ENCODE data around the gene TMEM184A.

Gene TMEM184A

DNA sequence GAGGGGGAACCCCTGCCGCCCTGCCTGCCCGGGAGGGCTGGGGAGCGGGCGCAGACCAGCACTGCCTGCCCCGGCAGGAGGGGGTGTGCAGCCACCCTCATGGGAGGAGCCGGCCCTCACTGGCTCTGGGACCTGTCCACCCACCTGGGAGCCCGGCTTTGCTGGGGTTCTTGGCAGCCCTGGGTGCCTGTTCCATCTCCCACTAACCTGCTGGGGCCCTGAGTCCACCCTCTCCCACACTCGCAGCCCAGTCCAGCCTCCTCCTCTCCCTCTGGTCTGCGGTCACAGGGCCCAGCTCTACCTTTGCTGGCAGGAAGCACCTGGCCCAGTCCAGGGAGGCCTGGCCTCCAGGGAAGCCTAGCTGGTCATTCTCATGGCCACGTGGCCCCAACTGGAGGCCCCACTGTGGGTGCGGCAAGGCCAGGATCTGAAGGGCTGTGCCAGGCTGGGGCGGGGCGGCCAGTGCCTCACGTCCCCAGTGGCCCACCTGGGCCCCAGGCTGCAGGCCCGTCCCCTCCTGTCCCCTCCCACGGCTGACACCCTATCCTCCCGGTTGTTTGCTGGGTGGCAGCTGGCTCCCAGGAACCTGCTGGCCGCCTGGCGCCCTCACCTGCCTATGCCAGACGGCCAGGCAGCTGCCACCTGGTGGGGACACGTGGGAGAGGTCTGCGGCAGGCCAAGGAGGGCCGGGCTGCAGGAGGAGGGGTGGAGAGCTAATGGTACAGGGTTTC lies at the start of gene TMEM184A:
TMEM184A (minus strand) TSS at position 393 of the 731 bp plus-strand sequence. CDS start 721 bp downstream, outside the sequence.
- Histone ChIP-seq H3K27me3 (ENCODE audit: control insufficient read depth in 1 of 2, insufficient read depth in 2 of 2, low read length in 2 of 2) (peaks cover 0 to 25% of the 10 kb centered on the region in 2 donors), H3K4me3 (ENCODE audit: low read depth in 1 of 2, low read length in 2 of 2) (no peak within 1 kb of the TSS), H3K9me3 (ENCODE audit: low read length) (no peaks in the 10 kb centered on the region), H3K9ac (ENCODE audit: low read length) (no peak within 1 kb of the TSS), H3K4me1 (ENCODE audit: insufficient read depth, low read length) (no peaks in the 10 kb centered on the region), H3K27ac (ENCODE audit: low read depth, low read length) (no peak within 1 kb of the TSS), H3K36me3 (ENCODE audit: insufficient read depth, low read length) (no peaks in the 10 kb centered on the region)

DNA sequence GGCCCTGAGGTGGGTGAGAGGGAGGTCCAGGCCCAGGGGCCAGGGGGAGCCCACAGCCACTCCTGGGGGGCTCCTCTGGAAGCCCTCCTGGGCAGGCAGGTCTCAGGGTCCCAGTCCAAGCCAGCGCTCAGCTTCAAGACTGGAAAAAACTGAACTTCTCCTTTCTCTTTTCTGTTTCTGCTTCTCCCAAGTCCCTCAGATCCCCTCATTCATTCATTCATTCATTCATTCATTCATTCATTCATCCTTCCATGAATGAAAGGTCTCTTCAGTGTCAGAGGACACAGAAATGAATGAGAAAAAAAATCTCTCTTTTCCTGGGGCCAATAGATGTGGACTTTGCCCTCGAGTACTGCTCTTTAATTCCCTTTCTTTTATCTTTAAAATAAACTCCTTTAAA lies 48.4 kb upstream of the TMEM184A start:
- H3K4me1 ChIP-seq (ENCODE audit: insufficient read depth, low read length): no peaks in the 10 kb centered on the region
- peaks cover 0 to 21% of the 10 kb centered on the region in 2 donors for H3K27me3 ChIP-seq (ENCODE audit: control insufficient read depth in 1 of 2, insufficient read depth in 2 of 2, low read length in 2 of 2)
- no peak overlapping the region for H3K9ac ChIP-seq (ENCODE audit: low read length)
- H3K27ac ChIP-seq (ENCODE audit: low read depth, low read length): no peak overlapping the region
- no peaks in the 10 kb centered on the region for H3K36me3 ChIP-seq (ENCODE audit: insufficient read depth, low read length)
- H3K9me3 ChIP-seq (ENCODE audit: low read length): no peaks in the 10 kb centered on the region
- no peak overlapping the region for H3K4me3 ChIP-seq (ENCODE audit: low read depth in 1 of 2, low read length in 2 of 2)

DNA sequence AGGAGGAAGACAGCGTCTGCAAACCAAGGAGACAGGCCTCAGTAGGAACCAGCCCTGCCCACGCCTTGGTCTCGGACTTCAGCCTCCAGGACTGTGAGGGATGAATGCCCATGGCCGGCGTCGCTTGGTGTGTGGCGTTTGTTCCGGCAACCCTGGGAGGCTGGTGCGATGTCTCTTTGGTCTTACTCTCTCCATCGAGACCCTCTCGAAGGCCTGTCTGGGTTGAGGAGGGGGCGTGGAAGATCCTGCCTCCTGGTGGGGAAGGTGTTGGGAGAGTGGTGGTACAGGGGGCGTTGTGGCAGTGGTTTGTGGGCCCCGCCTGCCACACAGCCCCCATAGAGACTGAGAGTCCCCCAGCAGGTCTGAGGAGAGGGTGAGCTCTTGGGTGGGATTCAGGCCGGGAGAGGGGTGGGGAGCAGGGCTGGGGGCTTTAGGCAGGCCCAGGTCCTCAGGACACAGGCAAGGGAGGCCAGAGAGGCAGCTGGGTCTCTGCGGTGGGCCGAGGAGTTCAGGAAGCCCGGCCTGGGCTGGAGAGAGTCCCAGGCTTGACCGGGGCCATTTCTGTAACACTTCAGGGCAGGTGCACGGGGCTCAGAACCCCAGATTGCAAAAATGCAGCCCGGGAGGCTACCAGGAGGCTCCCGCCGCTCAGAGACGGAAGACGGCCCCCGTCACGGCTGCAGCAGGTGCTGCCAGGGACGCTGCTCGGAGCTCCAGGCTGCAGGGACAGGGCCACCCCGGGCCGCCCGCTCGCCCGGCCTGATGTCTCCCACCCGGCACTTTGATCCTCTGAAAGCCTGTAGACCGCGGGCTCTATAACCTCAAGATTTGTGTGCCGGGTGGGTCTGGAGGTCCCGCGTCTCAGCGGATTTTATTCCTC lies 47.6 kb upstream of the TMEM184A start:
- H3K4me1 ChIP-seq (ENCODE audit: insufficient read depth, low read length): no peaks in the 10 kb centered on the region
- H3K27ac ChIP-seq (ENCODE audit: low read depth, low read length): no peak overlapping the region
- no peak overlapping the region for H3K9ac ChIP-seq (ENCODE audit: low read length)
- no peak overlapping the region for H3K4me3 ChIP-seq (ENCODE audit: low read depth in 1 of 2, low read length in 2 of 2)
- H3K36me3 ChIP-seq (ENCODE audit: insufficient read depth, low read length): no peaks in the 10 kb centered on the region
- peaks cover 0 to 16% of the 10 kb centered on the region in 2 donors for H3K27me3 ChIP-seq (ENCODE audit: control insufficient read depth in 1 of 2, insufficient read depth in 2 of 2, low read length in 2 of 2)
- H3K9me3 ChIP-seq (ENCODE audit: low read length): no peaks in the 10 kb centered on the region

DNA sequence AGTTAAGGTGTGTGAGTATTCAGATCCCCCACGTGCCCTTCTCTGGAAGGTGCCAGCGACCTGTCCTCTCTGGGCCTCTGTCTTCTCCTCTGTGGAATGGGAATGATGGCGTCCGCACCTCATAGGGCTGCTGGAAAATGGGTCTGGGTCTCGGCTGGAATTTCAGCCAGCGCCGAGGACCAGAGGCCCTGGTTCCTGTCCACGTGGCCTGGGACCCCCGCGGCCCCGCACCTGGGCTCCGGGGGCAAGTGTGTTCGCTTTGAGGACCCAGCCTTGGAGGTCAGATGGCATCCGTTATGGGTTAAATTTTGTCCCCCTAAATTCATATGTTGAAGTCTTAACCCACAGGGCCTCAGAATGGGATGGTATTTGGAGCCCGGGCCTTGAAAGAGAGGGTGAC lies 46.4 kb upstream of the TMEM184A start:
- H3K27ac ChIP-seq (ENCODE audit: low read depth, low read length): no peak overlapping the region
- H3K36me3 ChIP-seq (ENCODE audit: insufficient read depth, low read length): no peaks in the 10 kb centered on the region
- peaks cover 0 to 17% of the 10 kb centered on the region in 2 donors for H3K27me3 ChIP-seq (ENCODE audit: control insufficient read depth in 1 of 2, insufficient read depth in 2 of 2, low read length in 2 of 2)
- H3K4me1 ChIP-seq (ENCODE audit: insufficient read depth, low read length): no peaks in the 10 kb centered on the region
- H3K9me3 ChIP-seq (ENCODE audit: low read length): no peaks in the 10 kb centered on the region
- H3K4me3 ChIP-seq (ENCODE audit: low read depth in 1 of 2, low read length in 2 of 2): no peak overlapping the region
- no peak overlapping the region for H3K9ac ChIP-seq (ENCODE audit: low read length)

DNA sequence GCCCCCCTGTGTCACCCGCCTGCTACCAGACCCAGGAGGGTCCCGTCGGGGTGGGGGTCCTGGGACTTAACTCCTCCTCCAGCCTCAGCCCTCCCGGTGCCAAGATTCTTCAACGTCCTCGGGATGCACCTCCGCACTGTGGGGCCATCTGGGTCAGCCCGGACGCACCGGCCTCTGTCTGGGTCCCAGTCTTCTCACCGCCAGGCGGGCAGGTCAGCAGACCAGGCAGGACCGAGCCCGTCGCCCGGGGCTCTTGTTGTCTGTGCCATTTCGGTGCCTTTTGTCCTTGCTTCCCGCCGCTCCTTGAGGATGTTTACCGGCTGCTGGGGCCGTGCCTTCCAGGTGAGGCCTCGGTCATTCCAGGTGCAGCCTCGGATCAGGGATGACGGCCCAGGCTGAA lies 46.0 kb upstream of the TMEM184A start:
- no peak overlapping the region for H3K27ac ChIP-seq (ENCODE audit: low read depth, low read length)
- H3K9ac ChIP-seq (ENCODE audit: low read length): no peak overlapping the region
- H3K9me3 ChIP-seq (ENCODE audit: low read length): no peaks in the 10 kb centered on the region
- no peaks in the 10 kb centered on the region for H3K4me1 ChIP-seq (ENCODE audit: insufficient read depth, low read length)
- H3K36me3 ChIP-seq (ENCODE audit: insufficient read depth, low read length): no peaks in the 10 kb centered on the region
- peaks cover 0 to 20% of the 10 kb centered on the region in 2 donors for H3K27me3 ChIP-seq (ENCODE audit: control insufficient read depth in 1 of 2, insufficient read depth in 2 of 2, low read length in 2 of 2)
- H3K4me3 ChIP-seq (ENCODE audit: low read depth in 1 of 2, low read length in 2 of 2): no peak overlapping the region

DNA sequence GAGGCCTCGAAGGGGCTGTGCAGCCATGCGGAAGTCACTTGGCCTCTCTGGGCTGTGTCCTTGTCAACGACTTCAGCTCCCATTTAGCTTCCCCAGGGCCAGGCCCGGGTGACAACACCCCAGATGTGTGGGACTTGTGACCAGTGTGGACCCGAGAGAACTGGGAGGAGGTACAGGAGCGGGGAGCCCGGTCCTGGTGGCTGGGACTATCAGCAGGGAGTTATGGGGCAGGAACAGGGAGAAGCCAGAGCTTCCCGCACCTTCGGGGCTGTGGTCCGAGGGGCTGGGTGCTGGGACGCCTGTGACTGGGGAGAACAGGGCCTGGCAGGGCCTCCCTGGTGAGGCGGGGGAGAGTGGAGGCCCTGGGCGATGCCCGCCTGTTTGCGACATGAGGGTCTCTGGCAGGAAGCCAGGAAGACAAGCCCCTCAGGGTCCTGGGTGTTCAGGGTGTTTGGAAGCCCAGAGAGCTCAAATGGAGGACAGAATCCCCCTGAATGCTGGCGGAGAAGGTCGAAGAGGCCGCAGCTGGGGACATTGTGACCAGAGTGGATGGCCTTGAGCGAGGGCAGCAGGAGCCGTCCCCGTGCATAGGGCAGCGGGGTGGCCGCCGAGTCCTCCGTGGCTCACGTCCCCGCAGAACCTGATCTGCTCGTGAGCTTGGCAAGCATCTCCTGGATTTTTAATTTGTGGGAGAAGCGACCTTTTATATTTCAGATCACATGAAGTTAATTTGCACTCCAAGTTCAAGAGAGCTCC lies 43.8 kb upstream of the TMEM184A start:
- Histone ChIP-seq H3K27me3 (ENCODE audit: control insufficient read depth in 1 of 2, insufficient read depth in 2 of 2, low read length in 2 of 2) (peaks cover 0 to 30% of the 10 kb centered on the region in 2 donors), H3K9ac (ENCODE audit: low read length) (no peak overlapping the region), H3K36me3 (ENCODE audit: insufficient read depth, low read length) (no peaks in the 10 kb centered on the region)

DNA sequence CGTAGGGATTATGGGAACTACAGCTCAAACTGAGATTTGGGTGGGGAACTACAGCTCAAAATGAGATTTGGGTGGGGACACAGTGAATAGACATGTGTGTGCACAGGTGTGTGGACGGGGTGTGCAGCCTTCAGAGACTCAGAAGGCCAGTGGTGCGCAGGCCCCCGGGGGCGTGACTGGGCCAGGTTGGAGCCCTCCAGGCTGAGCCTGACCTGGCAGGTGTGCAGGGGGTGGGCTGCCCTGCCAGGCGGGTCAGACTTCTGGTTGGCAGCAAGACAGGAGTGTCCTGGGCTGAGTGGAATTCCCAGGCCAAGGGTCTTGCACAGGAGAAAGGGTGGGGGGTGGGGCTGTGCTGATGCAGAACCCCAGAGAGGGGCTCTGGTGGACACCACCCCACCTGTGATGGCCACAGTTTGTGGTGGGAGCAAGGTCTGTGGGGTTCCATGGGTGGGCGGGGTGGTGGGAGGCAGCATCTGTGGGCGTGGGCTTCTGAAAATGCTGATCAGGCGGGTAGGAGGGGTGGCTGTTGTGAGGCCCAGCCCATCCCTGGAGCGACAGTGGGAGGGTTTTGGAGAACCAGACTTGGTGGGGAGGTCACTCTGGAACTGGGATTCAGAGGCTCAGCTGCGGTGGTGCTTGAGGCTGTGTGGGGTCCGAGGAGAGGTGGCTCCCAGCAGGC lies 43.1 kb upstream of the TMEM184A start:
- Histone ChIP-seq H3K4me1 (ENCODE audit: insufficient read depth, low read length) (no peaks in the 10 kb centered on the region), H3K9ac (ENCODE audit: low read length) (no peak overlapping the region), H3K27me3 (ENCODE audit: control insufficient read depth in 1 of 2, insufficient read depth in 2 of 2, low read length in 2 of 2) (peaks cover 0 to 30% of the 10 kb centered on the region in 2 donors), H3K9me3 (ENCODE audit: low read length) (no peaks in the 10 kb centered on the region), H3K4me3 (ENCODE audit: low read depth in 1 of 2, low read length in 2 of 2) (no peak overlapping the region), H3K36me3 (ENCODE audit: insufficient read depth, low read length) (no peaks in the 10 kb centered on the region), H3K27ac (ENCODE audit: low read depth, low read length) (no peak overlapping the region)

More for the DNA sequence above, 43.8 kb upstream of the TMEM184A start:
- Histone ChIP-seq H3K9me3 (ENCODE audit: low read length) (no peaks in the 10 kb centered on the region), H3K27ac (ENCODE audit: low read depth, low read length) (no peak overlapping the region), H3K4me3 (ENCODE audit: low read depth in 1 of 2, low read length in 2 of 2) (no peak overlapping the region), H3K4me1 (ENCODE audit: insufficient read depth, low read length) (no peaks in the 10 kb centered on the region)

DNA sequence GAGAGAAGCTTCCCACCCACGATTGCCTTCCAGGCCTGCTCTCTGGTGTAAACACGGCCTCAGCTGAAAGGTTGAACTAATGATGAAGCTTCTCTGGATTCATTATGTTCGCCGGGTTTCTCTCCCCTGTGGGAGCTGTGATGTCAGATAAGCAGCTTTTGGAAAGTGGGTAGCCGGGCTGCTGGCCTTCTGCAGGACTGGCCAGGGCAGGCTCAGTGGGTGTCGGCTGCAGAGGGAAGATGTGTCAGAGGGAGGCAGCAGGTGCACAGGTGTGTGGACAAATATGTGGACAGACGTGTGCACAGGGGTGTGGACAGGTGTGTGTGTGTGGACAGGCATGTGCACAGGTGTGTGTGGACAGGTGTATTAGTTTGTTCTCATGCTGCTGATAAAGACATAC lies 42.3 kb upstream of the TMEM184A start:
- Histone ChIP-seq H3K27me3 (ENCODE audit: control insufficient read depth in 1 of 2, insufficient read depth in 2 of 2, low read length in 2 of 2) (peaks cover 0 to 24% of the 10 kb centered on the region in 2 donors), H3K36me3 (ENCODE audit: insufficient read depth, low read length) (no peaks in the 10 kb centered on the region), H3K9me3 (ENCODE audit: low read length) (no peaks in the 10 kb centered on the region)

DNA sequence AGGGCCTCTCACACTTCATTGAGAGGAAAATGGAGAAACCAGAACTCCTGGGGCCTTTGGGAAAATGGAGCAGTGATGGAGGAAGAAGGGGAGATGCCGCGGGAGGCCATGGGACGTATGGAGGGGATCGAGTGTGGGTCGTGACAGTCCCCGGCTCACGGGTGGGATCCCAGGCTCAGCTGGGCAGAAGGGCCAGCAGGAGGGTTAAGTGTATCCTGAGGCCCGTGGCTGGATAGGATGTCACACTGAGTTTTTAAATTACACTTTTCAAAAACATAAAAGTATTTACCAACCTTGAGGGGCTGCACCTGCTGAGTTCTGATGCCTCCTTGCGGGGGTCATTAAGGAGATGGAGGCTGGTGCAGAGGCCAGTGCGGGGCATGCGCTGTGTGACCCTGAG lies 41.8 kb upstream of the TMEM184A start:
- Histone ChIP-seq H3K4me3 (ENCODE audit: low read depth in 1 of 2, low read length in 2 of 2) (no peak overlapping the region), H3K27ac (ENCODE audit: low read depth, low read length) (no peak overlapping the region), H3K9me3 (ENCODE audit: low read length) (no peaks in the 10 kb centered on the region), H3K4me1 (ENCODE audit: insufficient read depth, low read length) (no peaks in the 10 kb centered on the region), H3K36me3 (ENCODE audit: insufficient read depth, low read length) (no peaks in the 10 kb centered on the region), H3K27me3 (ENCODE audit: control insufficient read depth in 1 of 2, insufficient read depth in 2 of 2, low read length in 2 of 2) (peaks cover 0 to 26% of the 10 kb centered on the region in 2 donors), H3K9ac (ENCODE audit: low read length) (no peak overlapping the region)

More for the DNA sequence above, 42.3 kb upstream of the TMEM184A start:
- H3K4me1 ChIP-seq (ENCODE audit: insufficient read depth, low read length): no peaks in the 10 kb centered on the region
- no peak overlapping the region for H3K9ac ChIP-seq (ENCODE audit: low read length)
- no peak overlapping the region for H3K4me3 ChIP-seq (ENCODE audit: low read depth in 1 of 2, low read length in 2 of 2)
- H3K27ac ChIP-seq (ENCODE audit: low read depth, low read length): no peak overlapping the region

DNA sequence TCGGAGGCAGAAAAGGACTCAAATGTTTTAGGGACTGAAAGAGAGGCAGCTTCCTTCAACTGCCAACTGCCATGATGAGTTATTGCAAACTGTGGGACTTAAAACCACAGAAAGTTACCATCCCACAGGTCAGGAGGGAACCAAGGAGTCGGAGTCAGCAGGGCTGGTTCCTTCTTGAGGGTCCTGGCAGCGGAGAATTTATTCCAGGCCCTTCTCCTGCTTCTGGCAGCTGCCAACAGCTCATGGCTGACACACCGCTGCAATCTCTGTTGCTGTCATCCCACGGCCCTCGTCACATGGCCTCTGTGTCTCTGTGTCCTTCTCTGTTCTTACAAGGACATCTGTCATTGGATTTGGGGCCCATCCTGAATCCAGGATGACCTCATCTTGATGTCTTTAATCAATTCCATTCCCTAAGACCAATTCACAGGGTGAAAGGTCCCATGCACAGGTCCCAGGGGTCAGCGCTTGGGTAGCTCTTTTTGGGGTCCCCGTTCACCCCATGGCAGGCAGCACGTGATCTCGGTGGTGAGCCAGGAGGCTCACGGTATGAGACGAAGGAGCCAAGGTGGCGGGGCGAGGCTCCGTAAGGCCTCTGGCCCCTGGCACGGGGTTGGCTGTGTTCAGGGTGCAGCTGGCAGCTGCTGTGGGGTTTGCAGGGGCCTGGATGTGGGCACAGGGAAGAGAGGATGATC lies 41.2 kb upstream of the TMEM184A start:
- H3K27me3 ChIP-seq (ENCODE audit: control insufficient read depth in 1 of 2, insufficient read depth in 2 of 2, low read length in 2 of 2): peaks cover 0 to 31% of the 10 kb centered on the region in 2 donors
- H3K4me3 ChIP-seq (ENCODE audit: low read depth in 1 of 2, low read length in 2 of 2): no peak overlapping the region
- H3K9ac ChIP-seq (ENCODE audit: low read length): no peak overlapping the region
- no peak overlapping the region for H3K27ac ChIP-seq (ENCODE audit: low read depth, low read length)
- H3K36me3 ChIP-seq (ENCODE audit: insufficient read depth, low read length): no peaks in the 10 kb centered on the region
- no peaks in the 10 kb centered on the region for H3K4me1 ChIP-seq (ENCODE audit: insufficient read depth, low read length)
- H3K9me3 ChIP-seq (ENCODE audit: low read length): no peaks in the 10 kb centered on the region
